HUES48 (cell line): ENCODE data around the gene SMARCD3.
A peak's percentile ranks its signal among the peaks of the same experiment; 100 is the strongest.

Experiments used
- H3K27ac ChIP-seq: one replicate; pipeline ENCODE4 v1.7.0; 2013; ENCODE audit warnings: low read depth, low read length, inconsistent platforms
- H3K27me3 ChIP-seq: 2 replicates; pipeline ENCODE4 v1.6.1; 2013; ENCODE audit warnings: mild to moderate bottlenecking, low read length; ENCODE audit not compliant: control insufficient read depth, insufficient read depth
- H3K36me3 ChIP-seq: 2 replicates; pipeline ENCODE4 v1.6.1; 2013; ENCODE audit warnings: low read length; ENCODE audit not compliant: control insufficient read depth, insufficient read depth
- H3K4me1 ChIP-seq: 2 replicates; pipeline ENCODE4 v1.6.1; 2013; ENCODE audit warnings: mild to moderate bottlenecking, low read length; ENCODE audit not compliant: control insufficient read depth, insufficient read depth
- H3K4me3 ChIP-seq: 2 replicates; pipeline ENCODE4 v1.5.1; 2013; ENCODE audit warnings: mild to moderate bottlenecking, low read depth, low read length
- H3K9ac ChIP-seq: 2 replicates; pipeline ENCODE4 v1.6.1; 2013; ENCODE audit warnings: mild to moderate bottlenecking, low read depth, low read length, moderate library complexity
- H3K9me3 ChIP-seq: 2 replicates; pipeline ENCODE4 v1.6.1; 2013; ENCODE audit warnings: low read length; ENCODE audit not compliant: control insufficient read depth, insufficient read depth

SMARCD3 gene

DNA sequence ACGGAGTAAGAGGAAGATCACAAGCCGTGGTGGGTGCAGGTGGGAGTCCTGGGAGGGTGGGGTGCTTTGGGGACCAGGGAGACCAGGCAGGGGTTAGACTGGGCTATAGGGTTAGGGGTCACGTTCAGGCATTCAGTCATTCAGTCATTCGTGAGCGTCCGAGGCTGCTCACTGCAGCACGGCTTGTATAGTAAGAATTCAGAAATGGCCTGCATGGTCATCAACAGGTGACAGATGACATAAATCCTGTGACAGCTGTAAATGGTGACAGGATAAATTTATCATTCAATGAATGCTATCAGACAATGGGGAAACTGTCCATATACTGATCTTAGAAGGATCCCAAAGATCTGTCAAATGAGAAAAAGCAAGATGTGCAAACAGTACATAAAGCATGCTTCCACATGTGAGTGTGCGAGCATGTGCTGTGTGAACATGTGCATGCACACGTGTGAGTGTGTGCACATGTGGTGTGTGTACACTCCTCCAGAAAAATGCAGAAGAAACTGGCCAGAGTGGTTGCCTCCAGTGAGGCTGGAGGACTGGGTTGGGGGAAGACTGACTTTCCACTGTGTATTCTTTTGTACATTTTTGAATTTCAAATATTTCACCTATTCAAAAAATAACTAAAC, 32.0 kb upstream of the SMARCD3 start:
- Histone ChIP-seq H3K9ac (no peak overlapping the region), H3K27me3 (peaks cover 20% of the 10 kb centered on the region)

DNA sequence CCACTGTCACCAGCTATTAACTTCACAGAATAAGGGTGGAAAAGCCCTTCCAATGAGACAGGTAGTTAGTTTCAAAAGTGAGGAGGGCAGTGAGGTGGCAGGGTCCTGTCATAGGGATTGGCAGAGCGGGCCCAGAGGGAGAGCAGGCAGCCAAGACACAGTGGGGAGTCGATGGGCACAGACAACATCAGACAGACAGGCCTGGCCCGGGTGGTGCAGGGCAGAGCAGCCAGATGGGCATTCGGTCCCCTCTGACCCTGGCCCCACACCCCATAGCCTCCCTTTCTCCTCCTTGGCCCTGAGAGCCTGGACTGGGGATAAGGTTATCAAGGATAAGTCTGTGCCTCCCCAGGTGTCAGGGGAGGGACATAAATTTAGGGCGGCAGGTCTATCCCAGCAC, 31.4 kb upstream of the SMARCD3 start:
- H3K9ac ChIP-seq = no peak overlapping the region
- H3K9me3 ChIP-seq = no peaks in the 10 kb centered on the region
- no peak overlapping the region for H3K4me3 ChIP-seq
- no peaks in the 10 kb centered on the region for H3K36me3 ChIP-seq
- no peak overlapping the region for H3K27ac ChIP-seq
- peaks cover 7% of the 10 kb centered on the region; the same call in 1 of the 2 replicates for H3K4me1 ChIP-seq
- peaks cover 24% of the 10 kb centered on the region for H3K27me3 ChIP-seq

More for the DNA sequence above, 32.0 kb upstream of the SMARCD3 start:
- Histone ChIP-seq H3K27ac (no peak overlapping the region), H3K4me3 (no peak overlapping the region), H3K9me3 (no peaks in the 10 kb centered on the region), H3K36me3 (no peaks in the 10 kb centered on the region), H3K4me1 (peaks cover 7% of the 10 kb centered on the region; the same call in 1 of the 2 replicates)

DNA sequence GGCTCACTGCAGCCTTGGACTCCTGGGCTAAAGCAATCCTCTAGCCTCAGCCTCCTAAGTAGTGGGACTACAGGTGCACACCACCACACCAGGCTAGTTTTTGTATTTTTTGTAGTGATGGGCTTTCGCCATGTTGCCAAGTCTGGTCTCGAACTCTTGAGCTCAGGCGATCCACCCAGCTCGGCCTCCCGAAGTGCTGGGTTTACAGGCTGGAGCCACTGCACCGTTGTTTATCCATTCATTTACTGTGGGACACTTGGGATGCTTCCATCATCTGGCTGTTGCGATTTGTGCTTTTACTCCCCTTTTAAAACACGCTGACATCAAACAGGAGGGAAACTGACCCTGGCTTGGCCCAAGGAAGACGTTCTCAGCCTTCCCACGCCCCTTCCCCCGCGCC, 30.5 kb upstream of the SMARCD3 start:
- Histone ChIP-seq H3K27me3 (peaks cover 24% of the 10 kb centered on the region), H3K4me3 (no peak overlapping the region)

DNA sequence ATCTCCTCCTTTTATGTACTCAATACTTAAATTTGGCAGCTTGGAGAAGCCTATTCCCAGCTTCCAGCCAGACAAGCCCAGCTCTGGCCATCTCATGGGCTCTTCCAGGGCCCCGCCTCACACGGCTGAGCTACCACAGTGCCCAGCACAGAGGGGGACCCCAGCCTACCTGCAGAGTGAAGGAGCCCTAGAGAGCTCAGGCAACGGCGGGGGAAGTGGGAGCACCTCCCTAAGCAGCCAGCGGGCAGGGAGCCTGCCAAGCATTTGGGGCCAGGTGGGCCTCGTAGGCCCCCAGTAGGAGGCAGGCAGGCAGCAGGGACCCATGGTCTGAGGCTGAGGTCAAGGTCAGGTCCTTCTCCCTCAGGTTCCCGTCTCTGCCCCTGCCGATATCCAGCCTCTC, 29.1 kb upstream of the SMARCD3 start:
- Histone ChIP-seq H3K9me3 (no peaks in the 10 kb centered on the region), H3K4me3 (peak overlapping the region; percentile 54; the same call in 1 of the 2 replicates), H3K4me1 (peaks cover 7% of the 10 kb centered on the region; the same call in 1 of the 2 replicates), H3K27ac (no peak overlapping the region), H3K36me3 (no peaks in the 10 kb centered on the region), H3K9ac (no peak overlapping the region), H3K27me3 (peaks cover 24% of the 10 kb centered on the region)

More for the DNA sequence above, 30.5 kb upstream of the SMARCD3 start:
- H3K9me3 ChIP-seq = no peaks in the 10 kb centered on the region
- H3K9ac ChIP-seq = no peak overlapping the region
- H3K36me3 ChIP-seq = no peaks in the 10 kb centered on the region
- no peak overlapping the region for H3K27ac ChIP-seq
- peaks cover 7% of the 10 kb centered on the region; the same call in 1 of the 2 replicates for H3K4me1 ChIP-seq

DNA sequence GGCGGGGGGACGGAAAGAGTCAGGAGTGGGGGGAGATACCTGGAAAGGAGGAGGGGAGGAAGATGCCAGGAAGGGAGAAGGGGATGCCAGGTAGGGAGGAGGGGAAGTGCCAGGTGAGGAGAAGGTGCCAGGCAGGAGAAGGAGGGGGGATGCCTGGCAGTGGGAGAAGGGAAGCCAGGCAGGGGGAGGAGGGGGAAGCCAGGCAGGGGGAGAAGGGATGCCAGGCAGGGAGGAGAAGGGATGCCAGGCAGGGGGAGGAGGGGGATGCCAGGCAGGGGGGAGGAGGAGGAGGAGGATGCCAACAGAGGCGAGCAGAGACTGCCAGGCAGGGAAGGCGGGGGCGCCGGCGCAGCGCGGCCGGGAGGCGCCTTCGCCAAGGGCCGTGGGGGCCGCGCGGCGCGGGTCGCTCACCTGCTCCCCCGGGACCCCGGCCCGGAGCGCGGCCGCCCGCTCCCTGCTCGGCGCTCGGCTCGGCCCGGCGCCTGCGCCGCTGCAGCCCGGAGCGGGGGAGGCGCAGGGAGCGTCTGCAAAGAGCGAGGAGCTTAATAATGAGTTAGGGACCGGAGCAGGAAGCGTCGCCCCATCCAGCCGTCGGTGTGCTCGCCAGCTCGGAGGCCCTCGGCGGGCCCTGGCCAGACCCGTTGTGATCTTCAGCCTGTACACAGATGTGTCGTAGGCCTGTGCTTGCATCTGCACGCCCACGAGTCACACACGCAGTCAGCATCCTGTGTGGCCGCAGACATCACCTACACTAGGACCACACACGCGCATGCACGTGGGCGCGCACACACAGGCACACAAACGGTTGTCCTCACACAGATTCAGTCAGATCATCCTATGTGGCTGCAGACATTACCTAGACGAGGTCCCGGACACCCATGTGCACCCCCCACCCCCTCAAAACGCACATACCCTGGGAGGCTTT, 28.4 kb upstream of the SMARCD3 start:
- H3K4me1 ChIP-seq = peaks cover 7% of the 10 kb centered on the region; the same call in 1 of the 2 replicates
- H3K27me3 ChIP-seq = peaks cover 24% of the 10 kb centered on the region
- H3K9me3 ChIP-seq = no peaks in the 10 kb centered on the region
- no peaks in the 10 kb centered on the region for H3K36me3 ChIP-seq
- no peak overlapping the region for H3K9ac ChIP-seq
- H3K4me3 ChIP-seq = peak overlapping the region; percentile 54; the same call in 1 of the 2 replicates
- no peak overlapping the region for H3K27ac ChIP-seq

DNA sequence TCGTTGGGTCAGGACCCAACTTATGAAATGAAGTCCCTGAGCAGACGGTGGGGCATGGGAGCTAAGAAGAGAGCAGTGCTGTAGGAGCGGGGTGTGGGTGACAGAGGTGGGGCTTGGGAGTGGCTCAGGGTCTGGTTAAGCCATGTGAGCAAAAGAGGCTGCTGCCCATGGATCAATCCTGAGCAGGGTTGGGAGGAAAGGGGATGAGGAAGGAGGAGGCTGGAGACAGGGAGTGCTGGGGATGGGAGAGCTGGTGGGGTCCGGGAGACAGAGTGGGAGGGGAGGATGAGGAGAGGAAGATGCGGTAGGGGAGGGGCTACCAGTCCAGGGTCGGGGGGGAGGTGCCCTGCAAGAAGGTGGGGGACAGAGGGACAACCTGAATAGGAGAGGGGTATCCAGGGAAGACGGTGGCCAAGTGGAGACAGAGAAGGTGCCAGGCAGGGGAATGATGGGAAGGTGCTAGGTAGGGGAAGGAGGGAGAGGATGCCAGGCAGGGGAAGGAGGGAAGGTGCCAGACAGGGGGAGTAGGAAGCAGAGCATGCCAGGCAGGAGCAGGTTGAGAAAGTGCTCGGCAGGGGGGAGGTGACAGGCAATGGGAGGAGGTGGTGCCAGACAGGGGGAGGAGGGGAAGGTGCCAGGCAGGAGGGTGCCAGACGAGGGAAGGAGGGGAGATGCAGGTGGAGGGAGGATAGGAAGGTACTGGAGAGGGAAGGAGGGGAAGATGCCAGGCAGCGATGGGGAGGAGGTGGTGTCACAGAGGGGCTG, 27.5 kb upstream of the SMARCD3 start:
- H3K27ac ChIP-seq = no peak overlapping the region
- no peak overlapping the region for H3K9ac ChIP-seq
- H3K36me3 ChIP-seq = no peaks in the 10 kb centered on the region
- peaks cover 24% of the 10 kb centered on the region for H3K27me3 ChIP-seq
- no peaks in the 10 kb centered on the region for H3K9me3 ChIP-seq
- peaks cover 7% of the 10 kb centered on the region; the same call in 1 of the 2 replicates for H3K4me1 ChIP-seq
- H3K4me3 ChIP-seq = no peak overlapping the region; the same call in 1 of the 2 replicates

DNA sequence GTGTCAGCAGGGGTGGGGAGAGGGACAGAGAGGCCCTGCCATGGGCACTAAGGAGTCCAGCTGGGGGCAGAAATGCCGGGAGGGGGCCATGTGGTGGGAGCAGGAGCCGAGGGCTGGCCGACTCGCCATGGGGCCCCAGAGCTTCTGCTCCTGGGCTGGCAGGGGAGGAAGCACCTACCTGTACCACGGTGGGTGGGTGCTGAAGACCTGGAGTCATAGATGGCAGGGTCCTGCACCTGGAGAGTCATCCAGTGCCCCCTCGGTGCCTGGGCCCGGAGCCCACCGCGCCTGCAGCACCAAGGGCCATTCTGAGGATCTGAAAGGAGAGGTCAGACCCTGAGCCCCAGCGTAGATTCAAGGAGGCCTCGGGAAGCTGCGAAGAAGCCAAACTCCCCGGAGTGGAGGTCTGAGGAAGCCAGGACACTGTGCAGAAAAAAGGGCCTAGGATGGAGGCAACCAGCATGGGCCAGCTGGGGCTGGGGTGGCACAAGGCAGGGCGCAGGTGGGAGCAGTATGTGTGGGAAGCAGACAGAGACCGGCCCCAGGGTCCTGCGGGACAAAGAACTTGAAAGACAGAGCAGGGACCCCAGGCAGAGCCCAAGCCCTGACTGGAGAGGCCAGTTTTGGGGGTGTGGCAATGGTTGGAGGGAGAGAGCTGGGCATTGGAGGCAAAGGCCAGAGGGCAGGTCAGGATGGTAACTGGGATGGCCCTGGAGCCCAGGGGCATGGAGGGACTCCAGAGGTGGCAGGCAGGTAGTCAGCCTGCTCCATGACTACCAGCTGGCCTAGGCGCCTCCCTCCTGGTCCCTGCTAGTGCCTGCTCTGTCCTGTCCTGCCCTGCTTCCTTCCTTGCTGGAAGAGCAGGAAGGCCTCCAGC, 26.7 kb upstream of the SMARCD3 start:
- Histone ChIP-seq H3K4me1 (peaks cover 7% of the 10 kb centered on the region; the same call in 1 of the 2 replicates), H3K9ac (no peak overlapping the region), H3K27me3 (peaks cover 24% of the 10 kb centered on the region), H3K27ac (no peak overlapping the region), H3K36me3 (no peaks in the 10 kb centered on the region), H3K9me3 (no peaks in the 10 kb centered on the region), H3K4me3 (no peak overlapping the region)

DNA sequence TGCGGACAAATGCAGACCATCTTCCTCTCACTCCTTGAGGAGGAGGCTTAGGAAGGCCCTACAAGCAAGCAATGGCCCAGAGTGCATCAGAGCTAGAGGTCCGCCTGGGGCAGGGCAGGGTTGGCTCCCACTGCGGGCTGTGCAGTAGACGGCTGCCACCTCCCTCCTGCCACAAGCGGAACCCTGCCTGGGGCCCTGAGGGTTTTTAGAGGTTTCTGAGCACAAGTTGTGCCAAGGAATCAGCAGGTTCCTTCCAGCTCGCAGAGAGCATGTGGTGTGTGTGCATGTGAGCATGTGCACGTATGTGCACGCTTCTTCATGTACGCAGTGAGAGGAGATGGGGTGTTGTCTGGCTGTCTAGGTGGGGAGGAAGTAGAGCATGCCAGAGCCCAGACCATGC, 25.9 kb upstream of the SMARCD3 start:
- peaks cover 24% of the 10 kb centered on the region for H3K27me3 ChIP-seq
- H3K4me3 ChIP-seq = no peak overlapping the region
- H3K27ac ChIP-seq = no peak overlapping the region
- H3K4me1 ChIP-seq = peaks cover 7% of the 10 kb centered on the region; the same call in 1 of the 2 replicates
- H3K9me3 ChIP-seq = no peaks in the 10 kb centered on the region
- H3K36me3 ChIP-seq = no peaks in the 10 kb centered on the region
- no peak overlapping the region for H3K9ac ChIP-seq

DNA sequence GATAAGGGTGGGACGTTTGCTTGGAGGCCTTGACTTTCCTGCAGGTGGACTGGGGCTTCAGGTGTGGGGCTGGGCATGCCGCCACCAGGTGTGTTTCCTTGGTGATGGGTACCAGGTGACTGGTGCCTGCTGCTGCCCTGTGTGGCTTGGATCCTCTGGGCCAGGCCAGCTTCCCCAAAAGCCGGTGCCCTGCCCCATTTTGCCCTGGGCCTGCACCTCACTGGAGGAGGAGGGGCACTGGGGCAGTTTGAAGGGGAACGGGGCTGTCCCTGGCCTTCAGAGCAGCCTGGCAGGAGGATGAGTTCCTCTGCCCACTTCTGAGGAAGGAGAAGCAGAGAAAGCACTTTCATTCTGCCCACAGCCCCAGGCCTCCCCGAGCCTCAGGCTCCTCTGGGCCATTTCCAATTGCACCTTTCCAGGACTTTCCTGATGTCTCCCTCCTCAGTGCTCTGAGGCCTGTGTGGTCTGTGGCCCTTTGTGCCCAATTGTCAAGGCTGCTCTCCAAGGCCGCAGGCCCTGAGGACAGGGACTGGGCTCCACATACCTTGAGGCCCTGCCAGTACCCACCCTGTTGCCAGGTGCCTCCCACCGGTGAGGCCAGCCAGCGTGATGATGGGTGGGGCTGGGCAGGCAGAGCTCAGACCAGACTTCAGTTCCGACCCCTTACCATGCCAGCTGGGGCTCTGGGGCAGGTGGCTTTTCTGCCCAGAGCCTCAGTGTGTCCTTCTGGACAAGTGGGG, 25.3 kb upstream of the SMARCD3 start:
- Histone ChIP-seq H3K36me3 (no peaks in the 10 kb centered on the region), H3K9me3 (no peaks in the 10 kb centered on the region), H3K9ac (no peak overlapping the region), H3K4me3 (no peak overlapping the region), H3K27me3 (peaks cover 24% of the 10 kb centered on the region), H3K27ac (no peak overlapping the region), H3K4me1 (peaks cover 7% of the 10 kb centered on the region; the same call in 1 of the 2 replicates)
